ENCODE data around the gene EFNA5. TPM values are rescaled to one million over a fixed set of nuclear protein-coding genes. Genes with fewer than 3 reads are reported as not detected.

Gene EFNA5
- polyA plus RNA-seq, 1 donor from 2014 or later, result 4.2 TPM

GRCh38 chr5:107472620-107473064, 198.1 kb downstream of the EFNA5 start:
- Histone ChIP-seq H3K79me2 (replicated peaks; ENCODE audit: insufficient read depth, low read length) (peaks cover 4% of the 10 kb centered on the region), H2AFZ (ENCODE audit: low read depth, low read length) (no peak overlapping the region), H3K9me2 (ENCODE audit: insufficient read depth, low read length) (no peaks in the 10 kb centered on the region), H4K20me1 (ENCODE audit: insufficient read depth) (no peaks in the 10 kb centered on the region), H3K27me3 (ENCODE audit: insufficient read depth, low read depth, low read length) (no peaks in the 10 kb centered on the region), H3K36me3 (ENCODE audit: insufficient read depth, low read length) (no peaks in the 10 kb centered on the region), H3K9me3 (ENCODE audit: low read length) (no peaks in the 10 kb centered on the region), H3F3A (ENCODE audit: insufficient read depth, low read length, poor library complexity, severe bottlenecking) (no peaks in the 10 kb centered on the region), H3K27ac (ENCODE audit: low read length) (no peak overlapping the region), H3K4me2 (ENCODE audit: low read length) (no peak overlapping the region), H3K4me3 (ENCODE audit: low read length) (no peak overlapping the region), H3K9ac (ENCODE audit: low read length) (no peak overlapping the region)
- TF ChIP-seq SMC3 (conservative IDR thresholded peaks at IDR 0.05; ENCODE audit: poor library complexity) (no peak), EZH2 (IDR thresholded peaks at IDR 0.05; ENCODE audit: borderline replicate concordance, insufficient read depth, low read length, poor library complexity, severe bottlenecking) (no peak), TAF1 (IDR thresholded peaks at IDR 0.05; ENCODE audit: low read depth) (no peak), MXI1 (conservative IDR thresholded peaks at IDR 0.05; ENCODE audit: poor library complexity, severe bottlenecking) (no peak), EP300 (conservative IDR thresholded peaks at IDR 0.05; ENCODE audit: poor library complexity, severe bottlenecking) (no peak), POLR2AphosphoS5 (IDR thresholded peaks at IDR 0.05) (no peak), RAD21 (conservative IDR thresholded peaks at IDR 0.05) (no peak)
- TF ChIP-seq, protein P1, sequence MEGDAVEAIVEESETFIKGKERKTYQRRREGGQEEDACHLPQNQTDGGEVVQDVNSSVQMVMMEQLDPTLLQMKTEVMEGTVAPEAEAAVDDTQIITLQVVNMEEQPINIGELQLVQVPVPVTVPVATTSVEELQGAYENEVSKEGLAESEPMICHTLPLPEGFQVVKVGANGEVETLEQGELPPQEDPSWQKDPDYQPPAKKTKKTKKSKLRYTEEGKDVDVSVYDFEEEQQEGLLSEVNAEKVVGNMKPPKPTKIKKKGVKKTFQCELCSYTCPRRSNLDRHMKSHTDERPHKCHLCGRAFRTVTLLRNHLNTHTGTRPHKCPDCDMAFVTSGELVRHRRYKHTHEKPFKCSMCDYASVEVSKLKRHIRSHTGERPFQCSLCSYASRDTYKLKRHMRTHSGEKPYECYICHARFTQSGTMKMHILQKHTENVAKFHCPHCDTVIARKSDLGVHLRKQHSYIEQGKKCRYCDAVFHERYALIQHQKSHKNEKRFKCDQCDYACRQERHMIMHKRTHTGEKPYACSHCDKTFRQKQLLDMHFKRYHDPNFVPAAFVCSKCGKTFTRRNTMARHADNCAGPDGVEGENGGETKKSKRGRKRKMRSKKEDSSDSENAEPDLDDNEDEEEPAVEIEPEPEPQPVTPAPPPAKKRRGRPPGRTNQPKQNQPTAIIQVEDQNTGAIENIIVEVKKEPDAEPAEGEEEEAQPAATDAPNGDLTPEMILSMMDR (IDR thresholded peaks at IDR 0.05; ENCODE audit: poor library complexity, severe bottlenecking), result no peak
- TF ChIP-seq, protein P2, sequence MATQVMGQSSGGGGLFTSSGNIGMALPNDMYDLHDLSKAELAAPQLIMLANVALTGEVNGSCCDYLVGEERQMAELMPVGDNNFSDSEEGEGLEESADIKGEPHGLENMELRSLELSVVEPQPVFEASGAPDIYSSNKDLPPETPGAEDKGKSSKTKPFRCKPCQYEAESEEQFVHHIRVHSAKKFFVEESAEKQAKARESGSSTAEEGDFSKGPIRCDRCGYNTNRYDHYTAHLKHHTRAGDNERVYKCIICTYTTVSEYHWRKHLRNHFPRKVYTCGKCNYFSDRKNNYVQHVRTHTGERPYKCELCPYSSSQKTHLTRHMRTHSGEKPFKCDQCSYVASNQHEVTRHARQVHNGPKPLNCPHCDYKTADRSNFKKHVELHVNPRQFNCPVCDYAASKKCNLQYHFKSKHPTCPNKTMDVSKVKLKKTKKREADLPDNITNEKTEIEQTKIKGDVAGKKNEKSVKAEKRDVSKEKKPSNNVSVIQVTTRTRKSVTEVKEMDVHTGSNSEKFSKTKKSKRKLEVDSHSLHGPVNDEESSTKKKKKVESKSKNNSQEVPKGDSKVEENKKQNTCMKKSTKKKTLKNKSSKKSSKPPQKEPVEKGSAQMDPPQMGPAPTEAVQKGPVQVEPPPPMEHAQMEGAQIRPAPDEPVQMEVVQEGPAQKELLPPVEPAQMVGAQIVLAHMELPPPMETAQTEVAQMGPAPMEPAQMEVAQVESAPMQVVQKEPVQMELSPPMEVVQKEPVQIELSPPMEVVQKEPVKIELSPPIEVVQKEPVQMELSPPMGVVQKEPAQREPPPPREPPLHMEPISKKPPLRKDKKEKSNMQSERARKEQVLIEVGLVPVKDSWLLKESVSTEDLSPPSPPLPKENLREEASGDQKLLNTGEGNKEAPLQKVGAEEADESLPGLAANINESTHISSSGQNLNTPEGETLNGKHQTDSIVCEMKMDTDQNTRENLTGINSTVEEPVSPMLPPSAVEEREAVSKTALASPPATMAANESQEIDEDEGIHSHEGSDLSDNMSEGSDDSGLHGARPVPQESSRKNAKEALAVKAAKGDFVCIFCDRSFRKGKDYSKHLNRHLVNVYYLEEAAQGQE (IDR thresholded peaks at IDR 0.05; ENCODE audit: borderline replicate concordance), result no peak

DNA sequence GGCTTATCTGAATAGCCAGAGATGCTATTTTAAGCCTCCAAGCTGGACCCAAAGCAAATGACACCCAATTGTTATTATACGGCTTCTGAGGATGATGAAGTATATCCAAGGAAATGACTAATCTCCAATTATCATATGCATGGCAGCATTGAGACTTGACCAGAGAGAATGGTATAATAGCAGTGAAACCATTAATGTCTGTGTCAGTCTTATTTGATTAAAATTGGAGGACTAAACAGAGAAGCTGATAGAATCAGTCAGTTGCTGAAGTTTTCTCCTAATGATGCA, 200.5 kb downstream of the EFNA5 start:
- H3K9ac ChIP-seq (ENCODE audit: low read length), result no peak overlapping the region
- H3K9me3 ChIP-seq (ENCODE audit: low read length), result no peaks in the 10 kb centered on the region
- no peak overlapping the region for H3K4me3 ChIP-seq (ENCODE audit: low read length)
- H3K36me3 ChIP-seq (ENCODE audit: insufficient read depth, low read length), result no peaks in the 10 kb centered on the region
- no peak overlapping the region for H3K4me2 ChIP-seq (ENCODE audit: low read length)
- H3K27ac ChIP-seq (ENCODE audit: low read length), result no peak overlapping the region
- no peak overlapping the region for H2AFZ ChIP-seq (ENCODE audit: low read depth, low read length)
- no peak for TF ChIP-seq SMC3 (conservative IDR thresholded peaks at IDR 0.05; ENCODE audit: poor library complexity)
- no peak for TF ChIP-seq EP300 (conservative IDR thresholded peaks at IDR 0.05; ENCODE audit: poor library complexity, severe bottlenecking)
- H4K20me1 ChIP-seq (ENCODE audit: insufficient read depth), result no peaks in the 10 kb centered on the region
- H3K9me2 ChIP-seq (ENCODE audit: insufficient read depth, low read length), result no peaks in the 10 kb centered on the region
- no peaks in the 10 kb centered on the region for H3K27me3 ChIP-seq (ENCODE audit: insufficient read depth, low read depth, low read length)
- no peaks in the 10 kb centered on the region for H3F3A ChIP-seq (ENCODE audit: insufficient read depth, low read length, poor library complexity, severe bottlenecking)
- H3K79me2 ChIP-seq (replicated peaks; ENCODE audit: insufficient read depth, low read length), result peaks cover 3% of the 10 kb centered on the region

Measured in neural cell (in vitro differentiated cells).